ENCODE measurements around the gene SLC6A19. TPM values are rescaled to one million over a fixed set of nuclear protein-coding genes. Genes with fewer than 3 reads are reported as not detected.
"Not testable (repeated sequence)": the region's sequence is repeated elsewhere in the genome, so short reads cannot be mapped to it uniquely, and the experiment has no call there.

SLC6A19 gene
- total RNA-seq, 4 donors from 2014 or later, result 2.5 to 106 (median 69.5) TPM; not detected in 1

- Histone ChIP-seq H3K9me3 (no peaks in the 10 kb centered on the region), H3K36me3 (no peaks in the 10 kb centered on the region), H3K27me3 (peaks cover 49% of the 10 kb centered on the region), H3K4me3 (no peak overlapping the region), H3K27ac (no peak overlapping the region), H3K4me1 (peaks cover 0 to 4% (median 0%) of the 10 kb centered on the region in 4 donors)
- in situ Hi-C loops (cut with MboI; ENCODE audit: low pct_ligation_motif_present in 1 of 4, low pct_unique_long_range_greater_than_20kb in 1 of 4, low sequenced_read_pairs in 3 of 4), result no loop called here
- DNase-seq, result no peak
- intact Hi-C loops (cut with DNase I; ENCODE audit: low total_unique reads), result no loop called here
- 14 to 16% methylated on average over 2 to 14 of the region's 14 CpGs for WGBS, 2 donors (ENCODE audit: low coverage in 1 of 2)
- no peak for TF ChIP-seq POLR2AphosphoS5 (IDR thresholded peaks at IDR 0.05)
- TF ChIP-seq CTCF (IDR thresholded peaks at IDR 0.05), result no peak
- TF ChIP-seq POLR2A (IDR thresholded peaks at IDR 0.05), result no peak
- TF ChIP-seq EP300 (IDR thresholded peaks at IDR 0.05; ENCODE audit: low read depth), result no peak
Measured at GRCh38 chr5:1227667-1228066, 26.3 kb downstream of the SLC6A19 start.

GRCh38 chr5:1228120-1228519, 26.7 kb downstream of the SLC6A19 start:
- H3K9me3 ChIP-seq, result no peaks in the 10 kb centered on the region
- H3K27ac ChIP-seq, result no peak overlapping the region
- in situ Hi-C loops (cut with MboI; ENCODE audit: low pct_ligation_motif_present in 1 of 4, low pct_unique_long_range_greater_than_20kb in 1 of 4, low sequenced_read_pairs in 3 of 4), result no loop called here
- H3K36me3 ChIP-seq, result no peaks in the 10 kb centered on the region
- intact Hi-C loops (cut with DNase I; ENCODE audit: low total_unique reads), result no loop called here
- WGBS, 2 donors (ENCODE audit: low coverage in 1 of 2), result 28% methylated on average over 15 of the region's 15 CpGs; no CpG with 5 or more reads in 1 of the 2 donors
- no peak for DNase-seq
- peaks cover 0 to 4% (median 0%) of the 10 kb centered on the region in 4 donors for H3K4me1 ChIP-seq
- TF ChIP-seq POLR2A (IDR thresholded peaks at IDR 0.05) (no peak), CTCF (IDR thresholded peaks at IDR 0.05) (no peak), POLR2AphosphoS5 (IDR thresholded peaks at IDR 0.05) (no peak), EP300 (IDR thresholded peaks at IDR 0.05; ENCODE audit: low read depth) (no peak)
- H3K4me3 ChIP-seq, result no peak overlapping the region
- H3K27me3 ChIP-seq, result peaks cover 49% of the 10 kb centered on the region

- H3K4me3 ChIP-seq; intact Hi-C loops (cut with DNase I; ENCODE audit: low total_unique reads); H3K4me1 ChIP-seq; in situ Hi-C loops (cut with MboI; ENCODE audit: low pct_ligation_motif_present in 1 of 4, low pct_unique_long_range_greater_than_20kb in 1 of 4, low sequenced_read_pairs in 3 of 4); DNase-seq; H3K27ac ChIP-seq; H3K9me3 ChIP-seq; H3K36me3 ChIP-seq: not testable (repeated sequence)
- peaks cover 49% of the 10 kb centered on the region for H3K27me3 ChIP-seq
- 71 to 79% methylated on average over 6 to 11 of the region's 11 CpGs for WGBS, 2 donors (ENCODE audit: low coverage in 1 of 2)
Measured at GRCh38 chr5:1229023-1229422, 27.6 kb downstream of the SLC6A19 start.

- H3K9me3 ChIP-seq, result no peaks in the 10 kb centered on the region
- H3K4me3 ChIP-seq, result no peak overlapping the region
- intact Hi-C loops (cut with DNase I; ENCODE audit: low total_unique reads), result no loop called here
- no peaks in the 10 kb centered on the region for H3K36me3 ChIP-seq
- peaks cover 0 to 4% (median 0%) of the 10 kb centered on the region in 4 donors for H3K4me1 ChIP-seq
- no peak overlapping the region for H3K27ac ChIP-seq
- in situ Hi-C loops (cut with MboI; ENCODE audit: low pct_ligation_motif_present in 1 of 4, low pct_unique_long_range_greater_than_20kb in 1 of 4, low sequenced_read_pairs in 3 of 4), result no loop called here
- H3K27me3 ChIP-seq, result peaks cover 45% of the 10 kb centered on the region
- TF ChIP-seq EP300 (IDR thresholded peaks at IDR 0.05; ENCODE audit: low read depth), result no peak
- TF ChIP-seq CTCF (IDR thresholded peaks at IDR 0.05), result no peak
- TF ChIP-seq POLR2A (IDR thresholded peaks at IDR 0.05), result no peak
- no peak for TF ChIP-seq POLR2AphosphoS5 (IDR thresholded peaks at IDR 0.05)
- WGBS, 2 donors (ENCODE audit: low coverage in 1 of 2), result 44 to 46% methylated on average over 3 to 7 of the region's 7 CpGs
- DNase-seq, result no peak
Measured at GRCh38 chr5:1229822-1230221, 28.4 kb downstream of the SLC6A19 start.

GRCh38 chr5:1230551-1230950, 29.2 kb downstream of the SLC6A19 start:
- intact Hi-C loops (cut with DNase I; ENCODE audit: low total_unique reads), result no loop called here
- Histone ChIP-seq H3K27ac (no peak overlapping the region), H3K4me1 (peaks cover 0 to 4% (median 0%) of the 10 kb centered on the region in 4 donors), H3K27me3 (peaks cover 45% of the 10 kb centered on the region), H3K4me3 (no peak overlapping the region), H3K9me3 (peaks cover 0 to 4% of the 10 kb centered on the region in 2 donors), H3K36me3 (no peaks in the 10 kb centered on the region)
- in situ Hi-C loops (cut with MboI; ENCODE audit: low pct_ligation_motif_present in 1 of 4, low pct_unique_long_range_greater_than_20kb in 1 of 4, low sequenced_read_pairs in 3 of 4), result no loop called here
- WGBS, 2 donors (ENCODE audit: low coverage in 1 of 2), result 92% methylated on average over 17 of the region's 17 CpGs; no CpG with 5 or more reads in 1 of the 2 donors
- TF ChIP-seq POLR2AphosphoS5 (IDR thresholded peaks at IDR 0.05) (no peak), POLR2A (IDR thresholded peaks at IDR 0.05) (no peak), EP300 (IDR thresholded peaks at IDR 0.05; ENCODE audit: low read depth) (no peak)
- no peak for DNase-seq
